Measurements from ENCODE around the gene RAP1GDS1.
A peak's percentile ranks its signal among the peaks of the same experiment; 100 is the strongest.
"Not testable (repeated sequence)": the region's sequence is repeated elsewhere in the genome, so short reads cannot be mapped to it uniquely, and the experiment has no call there.

Gene RAP1GDS1

GRCh38 chr4:98358630-98359248 is 97.6 kb downstream of the RAP1GDS1 start:
- DNase-seq: no peak

DNA sequence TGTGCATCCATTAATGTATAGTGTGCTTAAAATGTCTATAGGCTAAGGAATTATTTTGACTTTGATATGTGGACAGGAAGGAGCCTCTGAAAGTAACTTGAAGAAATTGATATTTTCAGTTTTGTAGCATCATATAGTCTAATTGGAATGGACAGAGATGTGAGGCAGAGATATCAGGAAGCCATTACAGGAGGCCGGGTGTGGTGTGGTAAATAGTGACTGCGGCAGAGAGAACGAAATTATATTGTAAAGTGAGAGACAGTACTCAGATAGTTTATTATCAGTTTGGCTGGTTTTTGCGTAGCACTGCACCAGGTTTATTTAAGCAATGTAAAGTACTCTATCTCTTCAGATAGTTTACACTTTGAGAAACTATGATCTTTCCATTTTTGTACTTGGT is 98.5 kb downstream of the RAP1GDS1 start:
- no peak for DNase-seq

DNA sequence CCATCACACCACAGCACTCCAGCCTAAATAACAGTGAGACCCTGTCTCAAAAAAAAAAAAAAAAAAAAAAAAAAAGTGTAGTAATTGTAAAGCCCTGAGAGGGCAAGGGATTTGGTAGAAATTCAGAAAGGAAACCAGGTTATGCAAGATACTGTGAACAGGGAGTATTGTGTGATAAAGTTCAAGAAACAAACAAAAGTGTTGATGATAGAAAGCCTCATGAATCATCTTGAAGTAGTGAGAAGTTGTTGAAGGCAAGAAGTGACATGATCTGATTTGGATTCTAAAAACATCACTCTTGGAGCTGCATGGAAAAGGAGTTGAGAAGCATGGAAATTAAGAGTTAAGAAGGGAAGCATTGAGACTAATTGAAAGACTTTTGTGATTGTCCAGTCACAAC is 102.2 kb downstream of the RAP1GDS1 start:
- DNase-seq: no peak

- DNase-seq: not testable (repeated sequence)
Observed at GRCh38 chr4:98366275-98366674, 105.1 kb downstream of the RAP1GDS1 start.

- DNase-seq: not testable (repeated sequence)
Observed at GRCh38 chr4:98368000-98368399, 106.8 kb downstream of the RAP1GDS1 start.

DNA sequence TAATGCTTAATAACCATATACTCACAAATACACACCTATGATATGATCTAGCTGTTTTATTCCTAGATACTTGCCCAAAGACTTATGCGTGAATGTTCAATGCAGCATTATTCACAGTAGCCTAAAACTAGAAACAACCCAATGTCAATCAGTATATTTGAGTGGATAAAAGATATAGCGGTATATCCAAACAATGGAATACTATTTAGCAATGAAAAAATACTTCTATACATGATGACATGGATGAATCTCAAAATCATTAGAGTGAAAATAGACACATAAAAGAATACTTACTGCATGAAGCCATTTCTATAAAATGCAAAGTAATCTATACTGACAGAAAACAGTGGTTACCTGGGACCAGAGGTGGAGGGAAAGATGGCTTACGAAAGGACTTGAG is 108.1 kb downstream of the RAP1GDS1 start:
- DNase-seq: no peak

DNA sequence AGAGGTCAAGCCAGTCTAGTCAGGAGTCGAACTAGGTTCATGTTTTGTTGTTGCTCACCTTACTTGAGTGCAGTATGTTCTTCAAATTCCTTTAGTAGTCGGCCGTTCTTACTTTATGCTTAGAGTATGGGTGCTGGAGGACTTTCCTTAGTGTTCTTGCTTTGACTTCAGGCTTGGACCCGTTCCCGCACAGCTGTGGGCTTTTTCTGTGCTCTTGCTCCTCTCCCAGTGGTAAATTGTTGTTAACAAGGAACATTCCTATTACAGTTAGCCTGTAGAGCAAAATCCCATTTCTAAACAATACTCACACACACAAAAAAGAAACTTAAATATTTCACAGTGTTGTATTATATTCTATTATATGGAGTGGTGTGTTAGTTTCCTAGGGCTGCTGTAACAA is 113.5 kb downstream of the RAP1GDS1 start:
- DNase-seq: no peak

DNA sequence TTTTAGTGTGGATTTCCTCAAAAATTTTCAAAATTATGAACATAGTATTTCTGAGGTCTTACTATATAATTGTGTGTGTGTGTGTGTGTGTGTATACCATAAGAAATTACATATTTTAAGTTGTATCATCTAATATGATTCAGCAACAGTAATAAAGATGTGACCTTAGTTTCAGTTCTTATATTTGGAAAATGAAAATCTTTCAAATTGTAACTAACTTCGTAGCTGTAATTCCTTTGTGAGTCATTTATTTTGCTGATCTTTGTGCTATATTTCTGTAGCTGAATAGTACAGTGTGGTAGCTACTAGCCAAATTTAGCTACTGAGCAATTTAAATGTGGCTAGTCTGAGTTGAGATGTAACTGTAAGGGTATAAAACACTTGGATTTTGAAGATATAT is 116.4 kb downstream of the RAP1GDS1 start:
- peak; percentile 39 for DNase-seq

- DNase-seq: no peak
Observed at GRCh38 chr4:98381306-98381705, 120.1 kb downstream of the RAP1GDS1 start.

- no peak for DNase-seq
Observed at GRCh38 chr4:98383431-98384106, 122.4 kb downstream of the RAP1GDS1 start.

DNA sequence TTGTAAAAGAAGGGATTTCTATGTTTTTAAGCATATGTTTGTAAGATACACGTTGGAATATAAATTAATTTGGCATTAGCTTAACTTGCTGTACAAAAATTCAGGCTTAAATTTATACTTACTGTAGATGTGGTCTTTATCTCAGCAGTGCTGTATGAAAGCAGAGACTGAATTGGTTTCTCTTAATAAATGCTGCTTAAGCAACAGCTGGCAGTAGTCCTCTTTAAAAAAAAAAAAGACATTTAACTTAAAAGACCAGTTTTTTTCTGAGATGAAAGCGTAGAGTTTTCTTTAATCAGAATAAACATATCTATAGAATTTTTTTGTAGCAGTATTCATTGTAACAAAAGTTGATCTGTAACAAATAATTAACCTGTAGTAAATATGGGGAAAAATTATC is 124.6 kb downstream of the RAP1GDS1 start:
- DNase-seq: no peak

- DNase-seq: no peak
Observed at GRCh38 chr4:98387345-98388026, 126.3 kb downstream of the RAP1GDS1 start.

DNA sequence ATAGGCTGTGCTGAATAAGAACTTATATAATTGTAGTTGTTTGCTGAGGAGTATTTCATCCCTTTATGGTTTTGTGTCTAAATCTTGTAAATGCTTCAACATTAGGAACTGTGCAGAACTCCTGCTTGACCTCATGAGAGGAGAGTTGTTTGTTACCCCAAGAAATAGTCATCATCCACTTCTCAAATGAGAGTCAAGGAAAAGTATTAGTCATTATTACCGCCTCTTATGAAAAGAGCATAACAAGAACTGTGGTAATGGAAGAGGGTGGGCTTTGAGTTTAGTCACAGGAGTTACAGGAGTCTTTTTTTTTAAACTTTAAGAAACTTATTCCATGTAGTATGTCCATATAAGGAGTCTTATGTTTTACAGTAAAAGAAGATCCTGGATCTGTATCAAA is 132.9 kb downstream of the RAP1GDS1 start:
- no peak for DNase-seq

DNA sequence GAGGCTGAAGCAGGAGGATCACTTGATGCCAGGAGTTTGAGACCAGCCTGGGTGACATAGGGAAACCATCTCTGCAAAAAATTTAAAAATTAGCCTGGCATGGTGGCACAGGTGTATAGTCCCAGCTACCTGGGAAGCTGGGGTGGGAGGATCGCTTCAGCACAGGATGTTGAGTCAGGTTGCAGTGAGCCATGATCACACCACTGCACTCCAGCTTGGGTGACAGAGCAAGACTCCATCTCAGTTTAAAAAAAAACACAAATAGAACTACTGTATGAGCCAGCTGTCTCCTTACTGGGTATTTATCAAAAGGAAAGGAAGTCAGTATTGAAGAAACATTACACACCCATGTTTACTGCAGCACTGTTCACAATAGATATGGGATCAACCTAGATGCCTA is 138.7 kb downstream of the RAP1GDS1 start:
- DNase-seq: no peak

DNA sequence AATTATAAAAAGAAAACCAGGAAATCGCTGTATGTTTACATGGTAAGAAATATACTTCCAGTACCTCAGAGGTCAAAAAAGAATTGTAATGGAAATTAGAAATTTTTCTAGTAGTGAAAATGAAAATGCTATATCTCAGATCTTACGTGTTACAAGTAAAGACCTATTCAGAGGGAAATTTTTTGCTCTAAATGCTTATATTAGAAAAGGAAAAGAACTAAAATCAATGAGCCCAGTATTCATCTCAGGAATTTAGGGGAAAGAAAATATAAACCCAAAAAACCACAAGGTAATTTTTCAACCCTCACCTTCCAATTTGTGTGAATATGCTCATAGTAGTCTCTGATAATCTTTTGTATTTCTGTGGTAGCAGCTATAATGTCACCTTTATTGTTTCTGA is 145.6 kb downstream of the RAP1GDS1 start:
- peak; percentile 21 for DNase-seq

DNA sequence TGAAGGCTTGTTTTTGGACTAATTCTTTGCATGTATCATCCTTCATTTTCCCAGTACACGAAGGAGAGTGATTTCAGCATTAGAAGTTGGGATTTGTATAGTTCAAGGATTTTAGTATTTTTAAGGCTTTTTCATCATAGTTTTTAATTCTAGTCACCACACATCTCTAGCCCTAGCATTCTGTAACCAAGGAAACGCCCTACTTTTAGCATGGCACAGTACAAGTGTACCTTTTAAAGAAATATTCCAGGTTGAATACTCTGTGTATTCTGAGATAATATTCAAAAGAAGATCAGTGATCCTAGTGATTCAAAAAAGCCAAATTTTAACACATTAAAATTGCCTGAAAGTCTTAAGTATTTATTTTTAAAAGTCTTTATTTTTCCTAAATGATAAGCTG is 150.5 kb downstream of the RAP1GDS1 start:
- DNase-seq: no peak

DNA sequence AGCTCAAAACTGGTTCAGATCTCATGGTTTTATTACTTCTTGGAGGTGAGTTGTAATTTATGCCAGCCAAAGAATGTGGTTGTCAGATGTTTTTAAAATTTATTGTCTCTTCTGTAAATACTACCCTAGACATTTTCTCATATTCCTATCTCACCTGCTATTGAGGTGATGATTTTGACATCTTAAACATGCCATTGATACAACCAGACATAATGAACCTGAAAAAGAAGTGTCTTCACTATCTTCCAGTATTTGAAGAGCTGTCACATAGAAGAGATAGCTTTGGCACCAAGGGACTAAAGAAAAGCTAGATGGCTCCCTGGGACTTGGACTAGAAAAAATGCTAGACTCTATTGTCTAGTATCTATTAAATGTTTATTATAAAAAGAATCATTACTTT is 155.7 kb downstream of the RAP1GDS1 start:
- no peak for DNase-seq

DNA sequence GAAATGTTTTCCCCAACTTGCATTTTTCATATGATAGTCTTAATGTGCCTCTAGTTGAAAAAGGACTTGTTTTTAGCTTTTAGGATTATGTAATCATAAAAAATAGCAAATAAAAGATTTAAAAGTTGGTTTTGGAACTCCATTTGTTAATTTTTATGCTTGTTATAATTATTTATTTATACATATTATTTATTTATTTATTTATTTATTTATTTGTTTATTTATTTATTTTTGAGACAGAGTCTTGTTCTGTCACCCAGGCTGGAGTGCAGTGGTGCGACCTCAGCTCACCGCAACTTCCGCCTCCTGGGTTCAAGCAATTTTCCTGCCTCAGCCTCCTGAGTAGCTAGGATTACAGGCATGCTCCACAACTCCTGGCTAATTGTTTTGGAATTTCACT is 159.0 kb downstream of the RAP1GDS1 start:
- not testable (repeated sequence) for DNase-seq

DNA sequence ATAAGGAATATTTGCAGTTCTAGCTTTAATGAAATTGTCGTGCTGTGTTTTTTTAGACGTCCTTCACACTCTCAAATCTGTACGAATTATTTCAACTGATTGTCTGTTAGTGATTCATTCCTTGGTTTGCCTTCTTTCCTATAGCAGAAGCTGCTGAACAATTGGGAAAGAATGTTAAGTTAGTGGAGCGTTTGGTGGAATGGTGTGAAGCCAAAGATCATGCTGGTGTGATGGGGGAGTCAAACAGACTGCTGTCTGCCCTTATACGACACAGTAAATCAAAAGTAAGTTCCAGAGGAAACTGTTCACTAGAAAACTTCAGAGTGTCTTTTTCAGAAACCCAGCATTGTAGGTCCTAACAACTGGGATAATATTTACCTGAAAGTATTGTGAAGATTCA is 159.9 kb downstream of the RAP1GDS1 start:
- no peak for DNase-seq

- no peak for DNase-seq
Observed at GRCh38 chr4:98423009-98423408, 161.8 kb downstream of the RAP1GDS1 start.

- peak; percentile 41 for DNase-seq
Observed at GRCh38 chr4:98430708-98431403, 169.7 kb downstream of the RAP1GDS1 start.

DNA sequence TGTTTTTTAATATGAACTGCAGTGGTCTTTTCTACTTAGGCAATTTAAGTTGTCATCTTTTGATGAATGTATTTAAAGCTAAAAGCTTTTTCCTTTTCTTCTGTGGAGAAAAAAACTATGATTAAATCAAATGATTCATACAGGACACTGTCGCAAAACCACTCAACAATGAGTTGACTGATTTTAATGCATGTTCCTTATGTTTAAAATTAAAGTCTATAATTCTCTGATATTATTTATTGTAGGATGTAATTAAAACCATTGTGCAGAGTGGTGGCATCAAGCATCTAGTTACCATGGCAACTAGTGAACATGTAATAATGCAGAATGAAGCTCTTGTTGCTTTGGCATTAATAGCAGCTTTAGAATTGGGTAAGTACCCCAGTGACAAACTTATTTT is 172.5 kb downstream of the RAP1GDS1 start:
- no peak for DNase-seq

DNA sequence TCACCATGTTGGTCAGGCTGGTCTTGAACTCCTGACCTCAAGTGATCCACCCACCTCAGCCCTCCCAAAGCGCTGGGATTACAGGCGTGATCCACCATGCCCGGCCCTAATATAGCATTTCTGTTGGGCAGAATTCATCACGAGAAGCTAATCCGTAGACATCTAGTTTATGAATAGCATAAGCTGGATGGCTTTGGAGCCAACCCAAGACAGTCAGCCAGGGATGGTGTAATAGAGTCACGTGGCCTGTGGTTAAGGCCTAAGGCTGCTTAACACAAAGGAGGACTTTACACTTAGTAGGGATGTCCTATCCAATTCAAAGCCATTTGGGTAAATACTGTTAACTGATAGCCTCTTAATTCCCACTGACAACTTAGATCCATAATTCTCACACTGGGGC is 173.6 kb downstream of the RAP1GDS1 start:
- no peak for DNase-seq

GRCh38 chr4:98444371-98444770 is 183.2 kb downstream of the RAP1GDS1 start:
- DNase-seq: no peak

Data from activated CD4-positive, alpha-beta T cell treated with anti-CD3 and anti-CD28 coated beads, Interleukin-10, Interleukin-2, amounts not matched to agents 100 ng/mL and 50 ng/mL, durations not matched to agents 16 hours and 8 hours (primary cell).